AG04450 (cell line): ENCODE data around the gene UAP1. TPM values are rescaled to one million over a fixed set of nuclear protein-coding genes. Genes with fewer than 3 reads are reported as not detected.
A peak's percentile ranks its signal among the peaks of the same experiment; 100 is the strongest.

Experiments
- CTCF ChIA-PET: fragments of 300-600, 350-600 bp; formaldehyde crosslinking; extraction: SDS; loops from one replicate; lab custom pipeline; 2022; ENCODE audit warnings: antibody characterized with exemption, inconsistent platforms; lab: Charles Lee
- POLR2A ChIA-PET: fragments of 350-600 bp; formaldehyde crosslinking; extraction: SDS; loops from one replicate; lab custom pipeline; 2021; ENCODE audit warnings: antibody characterized with exemption, inconsistent platforms; lab: Yijun Ruan, JAX
- DNase-seq: peaks from one replicate; pipeline ENCODE4 v3.0.0-alpha.2; 2011; ENCODE audit warnings: low read depth, low spot score
- H3K27ac ChIP-seq: one replicate; pipeline ENCODE4 v1.5.1; 2012; ENCODE audit warnings: low read depth, low read length, control low read depth
- H3K27me3 ChIP-seq: one replicate; pipeline ENCODE4 v1.6.0; 2012; ENCODE audit warnings: low read length; ENCODE audit not compliant: control insufficient read depth, insufficient read depth
- H3K4me3 ChIP-seq: 2 replicates; pipeline ENCODE4 v1.5.1; 2011; ENCODE audit warnings: mild to moderate bottlenecking, low read depth, low read length, control low read depth
- H3K9me3 ChIP-seq: 2 replicates; pipeline ENCODE4 v1.5.1; 2012; ENCODE audit warnings: low read length; ENCODE audit not compliant: control insufficient read depth, insufficient read depth
- CTCF ChIP-seq: IDR thresholded peaks from 2 replicates; pipeline ENCODE4 v1.5.1; 2011; ENCODE audit warnings: low read depth, low read length, control low read depth, inconsistent platforms
- polyA plus RNA-seq: library from polyadenylated mRNA; depleted of rRNA; stranded (reverse); fragments of >200 nt; gene quantifications from 2 replicates; pipeline ENCODE4 v1.2.3, GENCODE V29; 2011

UAP1 gene
- polyA plus RNA-seq, 1 experiment = 85.7 TPM

- CTCF ChIA-PET = interaction anchor here (0.7 kb wide), 1 partner anchor 30 kb away, joined by 3 read pairs; no protein-coding TSS in a partner anchor
- Histone ChIP-seq H3K9me3 (no peaks in the 10 kb centered on the region; the same call in 1 of the 2 replicates), H3K27ac (peak overlapping the region; percentile 89), H3K27me3 (no peaks in the 10 kb centered on the region), H3K4me3 (no peak overlapping the region)
- POLR2A ChIA-PET = interaction anchor here (0.7 to 1.1 kb wide), 4 partner anchors 20 to 792 kb away, joined by 3 to 11 read pairs (median 3); partner anchors contain the start of genes DUSP12 and UAP1
- no peak for TF ChIP-seq CTCF
- DNase-seq = peak; percentile 87
These were observed 19.8 kb upstream of the UAP1 start for GRCh38 chr1:162541619-162542141.

DNA sequence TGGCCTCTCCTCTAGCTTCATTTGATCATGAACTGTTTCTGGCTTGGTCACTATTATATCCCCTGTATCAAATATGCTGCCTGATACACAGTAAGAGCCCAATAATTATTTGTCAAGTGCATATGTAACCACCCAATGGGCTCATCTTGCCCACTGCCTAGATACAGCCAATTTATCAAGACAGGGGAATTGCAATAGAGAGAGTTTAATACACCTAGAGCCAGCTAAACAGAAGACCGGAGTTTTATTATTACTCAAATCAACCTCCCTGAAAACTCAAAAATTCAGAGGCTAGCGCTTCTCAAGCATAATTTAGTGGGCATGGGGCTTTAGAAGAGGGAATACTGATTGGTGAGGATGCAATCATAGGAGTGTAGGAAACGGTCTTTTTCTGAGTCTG is 18.3 kb upstream of the UAP1 start:
- DNase-seq = no peak
- ChIA-PET POLR2A (no interaction called here), CTCF (no interaction called here)
- no peaks in the 10 kb centered on the region; the same call in 1 of the 2 replicates for H3K9me3 ChIP-seq
- no peak overlapping the region for H3K4me3 ChIP-seq
- no peaks in the 10 kb centered on the region for H3K27me3 ChIP-seq
- no peak for TF ChIP-seq CTCF
- no peak overlapping the region for H3K27ac ChIP-seq

- Histone ChIP-seq H3K9me3 (no peaks in the 10 kb centered on the region; the same call in 1 of the 2 replicates), H3K4me3 (no peak overlapping the region), H3K27me3 (no peaks in the 10 kb centered on the region), H3K27ac (no peak overlapping the region)
- DNase-seq = no peak
- no peak for TF ChIP-seq CTCF
- ChIA-PET POLR2A (no interaction called here), CTCF (no interaction called here)
These were observed 13.4 kb upstream of the UAP1 start for GRCh38 chr1:162548170-162548569.

DNA sequence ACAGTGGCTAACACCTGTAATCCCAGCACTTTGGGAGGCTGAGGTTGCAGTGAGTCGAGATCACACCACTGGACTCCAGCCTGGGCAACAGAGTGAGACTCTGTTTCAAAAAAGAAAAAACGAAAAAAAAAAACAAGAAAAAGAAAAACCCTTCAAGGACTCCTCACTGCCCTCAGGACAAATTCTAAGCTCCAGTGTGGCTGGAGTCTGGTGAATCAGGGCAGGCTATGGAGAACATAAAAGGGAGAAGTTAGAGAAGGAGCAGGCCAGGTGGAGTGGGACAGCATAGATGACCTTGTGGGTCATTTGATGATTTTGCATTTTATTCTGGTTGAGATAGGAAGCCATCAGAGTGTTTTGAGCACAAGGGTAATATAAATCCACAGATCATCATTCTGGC is 12.5 kb upstream of the UAP1 start:
- POLR2A ChIA-PET = no interaction called here
- CTCF ChIA-PET = interaction anchor here (0.5 kb wide), 1 partner anchor 512 kb away, joined by 9 read pairs; no protein-coding TSS in a partner anchor
- H3K27ac ChIP-seq = no peak overlapping the region

More for the DNA sequence above, 12.5 kb upstream of the UAP1 start:
- Histone ChIP-seq H3K9me3 (no peaks in the 10 kb centered on the region; the same call in 1 of the 2 replicates), H3K4me3 (no peak overlapping the region), H3K27me3 (no peaks in the 10 kb centered on the region)
- TF ChIP-seq CTCF = no peak
- DNase-seq = no peak
